Pancreas (tissue), 10 donors: Measurements from ENCODE around the gene NISCH. TPM values are rescaled to one million over a fixed set of nuclear protein-coding genes. Genes with fewer than 3 reads are reported as not detected.
A peak's percentile ranks its signal among the peaks of the same experiment; 100 is the strongest.

ENCODE experiments used
- ATAC-seq, 4 donors: fragments of 200-7000 bp; cut with Tn5 transposase; one replicate each; pipeline versions ENCODE4 v1.8.0 to v1.9.1; 2020; ENCODE audit warnings: mild to moderate bottlenecking in 4 of 4, moderate library complexity in 4 of 4
- DNase-seq, 6 donors: peaks; one replicate each; pipeline ENCODE4 v3.0.0-alpha.2; 2020
- FAIRE-seq: peaks from 2 replicates; lab custom pipeline; 2012; peaks lifted over from hg19 to GRCh38; lab: Jason Lieb, UNC
- H3K27ac ChIP-seq, 4 donors: fragments of 200-600 bp; sonication (generic); 1 replicate in 3 of 4; 2 replicates in 1 of 4; pipeline versions ENCODE4 v1.5.0 to v1.8.0; 2020
- H3K27me3 ChIP-seq, 4 donors: fragments of 200-600 bp; one replicate each; pipeline ENCODE4 v1.8.0; 2021
- H3K36me3 ChIP-seq, 3 donors: fragments of 200-600 bp; sonication (generic) in 1 of 3; one replicate each; pipeline versions ENCODE4 v1.5.0 to v1.8.0; 2020 to 2021
- H3K4me1 ChIP-seq, 3 donors: fragments of 200-600 bp; one replicate each; pipeline ENCODE4 v1.8.0; 2021
- H3K4me3 ChIP-seq, 4 donors: fragments of 200-600 bp; sonication (generic) in 2 of 4; one replicate each; pipeline versions ENCODE4 v1.5.0 to v1.8.0; 2020 to 2021
- H3K9me3 ChIP-seq, 4 donors: fragments of 200-600 bp; one replicate each; pipeline ENCODE4 v1.8.0; 2021
- CTCF ChIP-seq, 4 donors: fragments of 200-600 bp; sonication (generic) in 3 of 4; IDR thresholded peaks; one replicate each; pipeline versions ENCODE4 v1.5.0 to v1.8.0; 2021; ENCODE audit warnings: antibody characterized with exemption in 4 of 4
- WGBS, 2 donors: extraction: QIAGEN DNeasy Blood & Tissue Kit; methylation state at CpG; one replicate each; pipeline ENCODE4 v1.1.7; 2013; 5-methylcytosine and 5-hydroxymethylcytosine counted together
- intact Hi-C, 3 donors: fragments of 100-400 bp; cut with DNase I; formaldehyde crosslinking; loops; one replicate each; pipeline versions ENCODE4 v1.11.1 to v1.14.2; 2022
- polyA plus RNA-seq, 2 donors: library from polyadenylated mRNA; stranded (reverse); fragments of 200-250 nt; gene quantifications; one replicate each; pipeline ENCODE4 v1.2.3, GENCODE V29; 2013
- total RNA-seq, 6 donors: library from RNA; stranded (reverse); fragmentation: NEBNext Ultra II Directional in 4 of 6; extraction: Animal tissue kit (Norgen Biotek cat#: 25700) in 4 of 6; gene quantifications; one replicate each; pipeline versions ENCODE4 v1.2.1 to v1.2.4, GENCODE V29; 2021 to 2023
- donor health status: healthy with polysubstance abuse.
- donor health status: DM: no; HTN: no; CAD: no; lungs with moderate emphysema.
- donor health status: DM: no; HTN: no; CAD: no.
- donor health status: control.
- donor health status: control.
- donor health status: Bipolar disorder and iron deficiency.
- donor health status: DM: yes; HTN: yes; CAD: no.
- donor health status: DM: no; HTN: no; CAD: no.
- donor health status: DM: no; HTN: no; CAD: no.
- donor health status: DM: yes; HTN: yes; CAD: no.

NISCH gene
- total and polyA plus RNA-seq, 8 donors: 24.4 to 109 (median 37.6) TPM

DNA sequence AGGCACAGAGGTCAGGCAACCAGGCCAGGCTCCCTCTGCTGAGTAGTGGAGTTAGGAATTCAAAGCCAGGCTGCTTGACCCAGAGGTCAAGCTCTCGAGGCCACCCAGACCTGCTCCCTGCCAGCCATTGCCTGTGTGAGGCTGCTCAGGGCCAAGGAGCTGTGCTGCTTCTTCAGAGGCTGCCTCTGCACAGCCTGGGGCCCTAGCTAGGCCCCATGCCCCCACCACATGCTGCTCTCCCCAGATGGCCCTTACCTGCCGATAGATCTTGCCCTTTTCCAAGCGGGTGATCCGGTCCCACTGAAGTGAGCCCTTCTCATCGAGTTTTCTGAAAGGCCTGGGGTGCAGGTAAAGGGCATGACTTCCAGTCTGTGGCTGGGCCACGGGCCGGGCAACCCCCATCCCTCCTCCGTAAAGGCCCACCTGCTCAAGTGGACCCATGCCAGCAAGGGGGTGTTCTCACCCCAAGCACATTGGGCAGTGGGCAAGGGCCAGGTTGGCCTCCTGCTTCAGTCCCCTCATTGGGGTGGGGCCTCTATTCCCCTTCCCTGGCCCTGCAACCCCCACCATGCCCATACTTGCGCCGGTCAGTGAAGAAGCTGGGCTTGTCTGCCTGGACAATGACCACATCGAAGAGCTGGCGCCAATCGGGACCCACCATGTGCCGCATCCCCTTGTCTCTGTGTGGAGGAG, 71.8 kb downstream of the NISCH start:
- no peaks in the 10 kb centered on the region for H3K4me1 ChIP-seq
- no peak for TF ChIP-seq CTCF (IDR thresholded peaks at IDR 0.05)
- no peak overlapping the region for H3K27ac ChIP-seq
- H3K27me3 ChIP-seq: no peaks in the 10 kb centered on the region
- H3K9me3 ChIP-seq: no peaks in the 10 kb centered on the region
- FAIRE-seq (no peak), DNase-seq (peak in 3 of 6 donors; percentile 12 to 47 (median 30)), ATAC-seq (no peak)
- WGBS, 2 donors: 96 to 97% methylated on average over 14 of the region's 14 CpGs
- intact Hi-C loops: no loop called here
- no peak overlapping the region for H3K4me3 ChIP-seq
- H3K36me3 ChIP-seq: no peaks in the 10 kb centered on the region

GRCh38 chr3:52527732-52528585, 72.6 kb downstream of the NISCH start:
- no peak overlapping the region for H3K27ac ChIP-seq
- no peaks in the 10 kb centered on the region for H3K36me3 ChIP-seq
- TF ChIP-seq CTCF (IDR thresholded peaks at IDR 0.05): no peak
- ATAC-seq: no peak
- DNase-seq: peak in 4 of 6 donors; percentile 12 to 59 (median 31)
- H3K4me1 ChIP-seq: no peaks in the 10 kb centered on the region
- no peak overlapping the region for H3K4me3 ChIP-seq
- no peak for FAIRE-seq
- intact Hi-C loops: no loop called here
- no peaks in the 10 kb centered on the region for H3K27me3 ChIP-seq
- 82 to 85% methylated on average over 18 of the region's 18 CpGs for WGBS, 2 donors
- no peaks in the 10 kb centered on the region for H3K9me3 ChIP-seq

- Histone ChIP-seq H3K4me3 (no peak overlapping the region), H3K9me3 (no peaks in the 10 kb centered on the region), H3K27ac (no peak overlapping the region), H3K36me3 (no peaks in the 10 kb centered on the region), H3K4me1 (no peaks in the 10 kb centered on the region), H3K27me3 (no peaks in the 10 kb centered on the region)
- TF ChIP-seq CTCF (IDR thresholded peaks at IDR 0.05): no peak
- peak in 4 of 6 donors; percentile 15 to 58 (median 47) for DNase-seq
- no peak for ATAC-seq
- FAIRE-seq: no peak
- intact Hi-C loops: no loop called here
- 93% methylated on average over 25 of the region's 25 CpGs for WGBS, 2 donors
Measured at GRCh38 chr3:52528586-52529375, 73.4 kb downstream of the NISCH start.

DNA sequence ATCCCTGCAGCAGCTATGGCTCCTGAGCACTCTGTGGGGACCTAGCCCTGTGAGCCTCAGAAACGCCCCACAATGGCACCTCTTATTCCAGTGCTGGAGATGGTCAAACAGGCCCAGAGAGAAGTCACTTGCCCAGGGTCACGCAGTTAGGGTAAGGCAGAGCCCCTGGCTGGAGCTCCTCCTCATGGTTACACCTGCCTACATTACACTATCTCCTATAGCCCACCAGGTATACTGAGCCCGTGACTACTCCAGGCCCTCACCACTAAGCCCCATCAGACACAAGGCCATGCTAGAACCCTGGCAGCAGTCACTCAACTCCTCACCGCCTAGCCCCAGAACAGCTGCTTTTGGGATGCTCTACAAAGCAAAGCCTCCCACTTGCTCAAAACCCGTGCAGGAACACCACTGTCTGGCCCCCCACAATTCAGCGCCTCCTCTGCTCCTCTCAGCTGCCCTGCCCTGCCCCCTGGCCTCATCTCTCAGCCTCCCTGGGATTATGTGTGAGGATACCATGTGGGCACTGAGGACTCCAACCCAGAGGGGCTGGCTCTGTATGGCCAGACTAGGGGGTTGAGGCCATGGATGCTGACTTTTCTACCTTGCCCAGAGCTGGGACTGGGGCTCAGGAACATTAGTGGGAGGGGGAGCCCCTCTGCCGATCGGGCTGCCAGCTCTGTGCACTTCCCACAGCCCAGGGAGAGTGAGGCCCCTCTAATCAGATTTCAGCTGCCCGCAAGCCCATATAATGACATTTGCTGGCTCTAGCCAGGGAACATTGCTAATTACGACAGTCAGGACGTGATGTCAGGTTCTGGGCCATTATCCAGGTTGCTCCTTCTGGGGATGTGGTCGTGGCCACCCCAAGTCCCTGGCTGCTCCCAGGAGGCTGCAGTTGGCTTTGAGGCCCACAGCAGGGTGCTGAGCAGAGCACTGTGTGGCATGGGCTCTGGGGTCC, 74.3 kb downstream of the NISCH start:
- DNase-seq: peak in 3 of 6 donors; percentile 14 to 41 (median 18)
- no peaks in the 10 kb centered on the region for H3K36me3 ChIP-seq
- H3K4me3 ChIP-seq: no peak overlapping the region
- no peak overlapping the region for H3K27ac ChIP-seq
- WGBS, 2 donors: 71 to 76% methylated on average over 12 of the region's 12 CpGs
- no peaks in the 10 kb centered on the region for H3K27me3 ChIP-seq
- intact Hi-C loops: no loop called here
- ATAC-seq: no peak
- no peaks in the 10 kb centered on the region for H3K9me3 ChIP-seq
- FAIRE-seq: no peak
- no peak for TF ChIP-seq CTCF (IDR thresholded peaks at IDR 0.05)
- no peaks in the 10 kb centered on the region for H3K4me1 ChIP-seq
